Duodenal mucosa (tissue), 2 donors: ENCODE results near the gene KDSR.

Experiments
- H3K27ac ChIP-seq: one replicate; pipeline ENCODE4 v1.7.0; 2013; ENCODE audit warnings: low read depth, low read length
- H3K27me3 ChIP-seq, 2 donors: one replicate each; pipeline ENCODE4 v1.7.0; 2013; ENCODE audit warnings: low read length in 2 of 2, control low read depth in 1 of 2; ENCODE audit not compliant: insufficient read depth in 2 of 2, control insufficient read depth in 1 of 2
- H3K36me3 ChIP-seq, 2 donors: one replicate each; pipeline ENCODE4 v1.7.0; 2013; ENCODE audit warnings: low read length in 2 of 2, control low read depth in 1 of 2; ENCODE audit not compliant: insufficient read depth in 2 of 2, control insufficient read depth in 1 of 2
- H3K4me1 ChIP-seq, 2 donors: one replicate each; pipeline ENCODE4 v1.7.0; 2013; ENCODE audit warnings: low read length in 2 of 2, control low read depth in 1 of 2; ENCODE audit not compliant: insufficient read depth in 2 of 2, control insufficient read depth in 1 of 2
- H3K4me3 ChIP-seq, 2 donors: one replicate each; pipeline ENCODE4 v1.7.0; 2013; ENCODE audit warnings: low read length in 2 of 2, low read depth in 1 of 2
- H3K9ac ChIP-seq, 2 donors: one replicate each; pipeline ENCODE4 v1.7.0; 2013; ENCODE audit warnings: low read length in 2 of 2, low read depth in 1 of 2
- H3K9me3 ChIP-seq, 2 donors: one replicate each; pipeline ENCODE4 v1.7.0; 2013; ENCODE audit warnings: low read length in 2 of 2, control low read depth in 1 of 2; ENCODE audit not compliant: control insufficient read depth in 1 of 2

The KDSR gene

GRCh38 chr18:63367053-63367953 is at the start of gene KDSR:
Gene KDSR, minus strand, starts transcription at chr18:63367206. Its CDS starts 88 bp downstream, at chr18:63367118.
- Histone ChIP-seq H3K27me3 (no peaks in the 10 kb centered on the region), H3K9me3 (no peaks in the 10 kb centered on the region), H3K4me3 (peak within 1 kb of the TSS; percentile 85 to 94), H3K27ac (peak within 1 kb of the TSS; percentile 96), H3K36me3 (peaks cover 3 to 4% of the 10 kb centered on the region in 2 donors), H3K4me1 (peaks cover 8 to 12% of the 10 kb centered on the region in 2 donors), H3K9ac (peak within 1 kb of the TSS; percentile 70 to 80)

- no peak overlapping the region for H3K9ac ChIP-seq
- no peak overlapping the region for H3K27ac ChIP-seq
- no peaks in the 10 kb centered on the region for H3K27me3 ChIP-seq
- peaks cover 30 to 59% of the 10 kb centered on the region in 2 donors for H3K36me3 ChIP-seq
- peaks cover 0 to 15% of the 10 kb centered on the region in 2 donors for H3K4me1 ChIP-seq
- H3K4me3 ChIP-seq, result no peak overlapping the region
- H3K9me3 ChIP-seq, result no peaks in the 10 kb centered on the region
These were observed 45.9 kb upstream of the KDSR start for GRCh38 chr18:63412953-63413352.

GRCh38 chr18:63410792-63411191 is 43.8 kb upstream of the KDSR start:
- no peak overlapping the region for H3K27ac ChIP-seq
- no peaks in the 10 kb centered on the region for H3K27me3 ChIP-seq
- no peak overlapping the region for H3K9ac ChIP-seq
- H3K36me3 ChIP-seq, result peaks cover 33 to 60% of the 10 kb centered on the region in 2 donors
- H3K4me3 ChIP-seq, result no peak overlapping the region
- H3K9me3 ChIP-seq, result no peaks in the 10 kb centered on the region
- peaks cover 0 to 15% of the 10 kb centered on the region in 2 donors for H3K4me1 ChIP-seq

GRCh38 chr18:63409301-63409700 is 42.3 kb upstream of the KDSR start:
- H3K36me3 ChIP-seq, result peaks cover 29 to 48% of the 10 kb centered on the region in 2 donors
- H3K9me3 ChIP-seq, result no peaks in the 10 kb centered on the region
- peaks cover 0 to 15% of the 10 kb centered on the region in 2 donors for H3K4me1 ChIP-seq
- no peak overlapping the region for H3K4me3 ChIP-seq
- no peaks in the 10 kb centered on the region for H3K27me3 ChIP-seq
- H3K9ac ChIP-seq, result no peak overlapping the region
- H3K27ac ChIP-seq, result no peak overlapping the region

- Histone ChIP-seq H3K4me3 (no peak overlapping the region), H3K27me3 (no peaks in the 10 kb centered on the region), H3K9me3 (no peaks in the 10 kb centered on the region), H3K27ac (no peak overlapping the region), H3K36me3 (peaks cover 44 to 63% of the 10 kb centered on the region in 2 donors), H3K9ac (no peak overlapping the region), H3K4me1 (peaks cover 0 to 15% of the 10 kb centered on the region in 2 donors)
These were observed 40.7 kb upstream of the KDSR start for GRCh38 chr18:63407734-63408133.

- Histone ChIP-seq H3K4me1 (peaks cover 0 to 13% of the 10 kb centered on the region in 2 donors), H3K36me3 (peaks cover 51 to 77% of the 10 kb centered on the region in 2 donors), H3K27ac (no peak overlapping the region), H3K9ac (no peak overlapping the region), H3K4me3 (no peak overlapping the region), H3K27me3 (no peaks in the 10 kb centered on the region), H3K9me3 (no peaks in the 10 kb centered on the region)
These were observed 39.0 kb upstream of the KDSR start for GRCh38 chr18:63405986-63406385.

- Histone ChIP-seq H3K9ac (no peak overlapping the region), H3K36me3 (peaks cover 44 to 71% of the 10 kb centered on the region in 2 donors), H3K27ac (no peak overlapping the region), H3K4me3 (no peak overlapping the region), H3K27me3 (no peaks in the 10 kb centered on the region), H3K4me1 (no peaks in the 10 kb centered on the region), H3K9me3 (no peaks in the 10 kb centered on the region)
These were observed 35.5 kb upstream of the KDSR start for GRCh38 chr18:63402246-63403162.

GRCh38 chr18:63399300-63399699 is 32.3 kb upstream of the KDSR start:
- Histone ChIP-seq H3K4me1 (no peaks in the 10 kb centered on the region), H3K27ac (no peak overlapping the region), H3K4me3 (no peak overlapping the region), H3K36me3 (peaks cover 43 to 84% of the 10 kb centered on the region in 2 donors), H3K9ac (no peak overlapping the region), H3K9me3 (no peaks in the 10 kb centered on the region), H3K27me3 (no peaks in the 10 kb centered on the region)

- Histone ChIP-seq H3K4me3 (no peak overlapping the region), H3K9ac (no peak overlapping the region), H3K27me3 (no peaks in the 10 kb centered on the region), H3K9me3 (no peaks in the 10 kb centered on the region), H3K36me3 (peaks cover 29 to 80% of the 10 kb centered on the region in 2 donors), H3K27ac (no peak overlapping the region), H3K4me1 (no peaks in the 10 kb centered on the region)
These were observed 30.3 kb upstream of the KDSR start for GRCh38 chr18:63397349-63397748.

GRCh38 chr18:63395503-63395902 is 28.5 kb upstream of the KDSR start:
- peaks cover 24 to 71% of the 10 kb centered on the region in 2 donors for H3K36me3 ChIP-seq
- H3K9ac ChIP-seq, result no peak overlapping the region
- H3K4me1 ChIP-seq, result no peaks in the 10 kb centered on the region
- no peaks in the 10 kb centered on the region for H3K9me3 ChIP-seq
- H3K4me3 ChIP-seq, result no peak overlapping the region
- no peaks in the 10 kb centered on the region for H3K27me3 ChIP-seq
- no peak overlapping the region for H3K27ac ChIP-seq
